Esophagus muscularis mucosa (tissue), 4 donors: Measurements from ENCODE around the gene MYL12B. TPM values are rescaled to one million over a fixed set of nuclear protein-coding genes. Genes with fewer than 3 reads are reported as not detected.

Experiments used
- DNase-seq: peaks from one replicate; pipeline ENCODE4 v3.0.0-alpha.2; 2017; ENCODE audit errors: extremely low spot score
- H3K27ac ChIP-seq, 4 donors: fragments of 200-600 bp; sonication (generic); replicated peaks in 1 of 4; 1 replicate in 3 of 4; 2 replicates in 1 of 4; pipeline ENCODE4 v1.5.1; 2016 to 2019; ENCODE audit warnings: mild to moderate bottlenecking in 1 of 4
- H3K27me3 ChIP-seq, 4 donors: fragments of 200-600 bp; sonication (generic); one replicate each; pipeline versions ENCODE4 v1.5.1 to v1.6.0; 2016 to 2019
- H3K36me3 ChIP-seq, 4 donors: fragments of 200-600 bp; sonication (generic); one replicate each; pipeline ENCODE4 v1.5.1; 2016 to 2019
- H3K4me1 ChIP-seq, 4 donors: fragments of 200-600 bp; sonication (generic); one replicate each; pipeline ENCODE4 v1.5.1; 2016 to 2019
- H3K4me3 ChIP-seq, 4 donors: fragments of 200-600 bp; sonication (generic); 1 replicate in 2 of 4; 2 replicates in 2 of 4; pipeline ENCODE4 v1.5.1; 2016 to 2019; ENCODE audit warnings: mild to moderate bottlenecking in 4 of 4, moderate library complexity in 1 of 4
- H3K9me3 ChIP-seq, 4 donors: fragments of 200-600 bp; sonication (generic); 1 replicate in 3 of 4; 2 replicates in 1 of 4; pipeline ENCODE4 v1.5.1; 2016 to 2019
- EP300 ChIP-seq: sonication (generic); formaldehyde crosslinking; IDR thresholded peaks from one replicate; pipeline ENCODE4 v1.6.1; 2017; ENCODE audit warnings: antibody characterized with exemption
- POLR2A ChIP-seq: fragments of 450-650 bp; IDR thresholded peaks from one replicate; pipeline ENCODE4 v1.6.1; 2017; ENCODE audit warnings: antibody characterized with exemption, moderate library complexity, mild to moderate bottlenecking, low read depth
- POLR2AphosphoS5 ChIP-seq, 2 donors: sonication (generic); formaldehyde crosslinking; IDR thresholded peaks; one replicate each; pipeline ENCODE4 v1.6.1; 2017; ENCODE audit warnings: antibody characterized with exemption in 2 of 2
- WGBS: methylation state at CpG from one replicate; pipeline ENCODE4 v1.1.5; 2018; 5-methylcytosine and 5-hydroxymethylcytosine counted together
- intact Hi-C: fragments of 100-400 bp; cut with DNase I; formaldehyde crosslinking; loops from one replicate; pipeline ENCODE4 v1.15.1; 2023
- total RNA-seq, 4 donors: library from RNA; depleted of rRNA; stranded (reverse); fragments of >200 nt; gene quantifications; one replicate each; pipeline versions ENCODE4 v1.1.0 to v1.2.1, GENCODE V29; 2016
- TF ChIP-seq, protein P1 (sequence below), 3 experiments: fragments of 200-600 bp in 2 of 3; fragments of 450-650 bp in 1 of 3; sonication (generic) in 2 of 3; IDR thresholded peaks; one replicate each; pipeline ENCODE4 v1.5.1; 2017 to 2019; ENCODE audit warnings: antibody characterized with exemption in 3 of 3, mild to moderate bottlenecking in 2 of 3, moderate library complexity in 1 of 3

Gene MYL12B
- total RNA-seq, 4 donors from 2014 or later, result 211 to 279 (median 244) TPM

GRCh38 chr18:3265564-3266033, 3.7 kb downstream of the MYL12B start:
- TF ChIP-seq POLR2A (no peak), POLR2AphosphoS5 (IDR thresholded peaks at IDR 0.05) (no peak), EP300 (no peak)
- TF ChIP-seq, protein P1, sequence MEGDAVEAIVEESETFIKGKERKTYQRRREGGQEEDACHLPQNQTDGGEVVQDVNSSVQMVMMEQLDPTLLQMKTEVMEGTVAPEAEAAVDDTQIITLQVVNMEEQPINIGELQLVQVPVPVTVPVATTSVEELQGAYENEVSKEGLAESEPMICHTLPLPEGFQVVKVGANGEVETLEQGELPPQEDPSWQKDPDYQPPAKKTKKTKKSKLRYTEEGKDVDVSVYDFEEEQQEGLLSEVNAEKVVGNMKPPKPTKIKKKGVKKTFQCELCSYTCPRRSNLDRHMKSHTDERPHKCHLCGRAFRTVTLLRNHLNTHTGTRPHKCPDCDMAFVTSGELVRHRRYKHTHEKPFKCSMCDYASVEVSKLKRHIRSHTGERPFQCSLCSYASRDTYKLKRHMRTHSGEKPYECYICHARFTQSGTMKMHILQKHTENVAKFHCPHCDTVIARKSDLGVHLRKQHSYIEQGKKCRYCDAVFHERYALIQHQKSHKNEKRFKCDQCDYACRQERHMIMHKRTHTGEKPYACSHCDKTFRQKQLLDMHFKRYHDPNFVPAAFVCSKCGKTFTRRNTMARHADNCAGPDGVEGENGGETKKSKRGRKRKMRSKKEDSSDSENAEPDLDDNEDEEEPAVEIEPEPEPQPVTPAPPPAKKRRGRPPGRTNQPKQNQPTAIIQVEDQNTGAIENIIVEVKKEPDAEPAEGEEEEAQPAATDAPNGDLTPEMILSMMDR (IDR thresholded peaks at IDR 0.05), result no peak
- peaks cover 66 to 83% (median 78%) of the 10 kb centered on the region in 4 donors for H3K4me1 ChIP-seq
- no peaks in the 10 kb centered on the region for H3K27me3 ChIP-seq
- H3K27ac ChIP-seq, result no peak overlapping the region
- no peaks in the 10 kb centered on the region for H3K36me3 ChIP-seq
- no peak overlapping the region for H3K4me3 ChIP-seq
- WGBS, result 67% methylated on average over 3 of the region's 3 CpGs
- no peaks in the 10 kb centered on the region for H3K9me3 ChIP-seq
- intact Hi-C loops, result no loop called here
- DNase-seq, result no peak

DNA sequence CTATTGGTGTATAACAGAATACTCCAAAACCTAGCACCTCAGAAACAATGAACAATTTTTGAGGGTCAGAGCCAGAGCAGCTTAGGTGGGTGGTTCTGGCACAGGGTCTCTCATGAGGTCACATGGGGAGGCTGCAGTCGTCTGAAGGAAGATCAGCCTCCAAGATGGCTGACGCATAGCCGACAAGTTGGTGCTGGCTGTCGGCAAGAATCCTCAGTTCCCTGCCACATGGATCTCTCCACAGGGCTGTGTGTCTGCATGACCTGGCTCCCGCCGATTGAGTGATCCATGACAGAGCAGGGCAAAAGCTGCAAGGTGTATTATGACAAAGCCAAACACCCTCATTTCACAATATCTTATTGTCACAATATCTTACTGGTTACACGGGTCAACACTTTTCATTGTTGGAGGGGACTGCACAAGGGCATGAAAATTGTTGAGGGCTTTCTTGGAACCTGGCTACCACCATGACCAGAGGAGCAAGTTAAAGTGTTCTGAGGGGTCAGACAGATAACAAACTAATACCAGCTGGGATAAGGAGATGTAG, 4.2 kb downstream of the MYL12B start:
- intact Hi-C loops, result no loop called here
- 53% methylated on average over 3 of the region's 7 CpGs for WGBS
- DNase-seq, result no peak
- Histone ChIP-seq H3K36me3 (no peaks in the 10 kb centered on the region), H3K9me3 (no peaks in the 10 kb centered on the region), H3K4me1 (peaks cover 67 to 82% (median 74%) of the 10 kb centered on the region in 4 donors), H3K27ac (no peak overlapping the region), H3K4me3 (no peak overlapping the region), H3K27me3 (no peaks in the 10 kb centered on the region)
- TF ChIP-seq EP300 (no peak), POLR2A (no peak)
- TF ChIP-seq, protein P1 (IDR thresholded peaks at IDR 0.05), result no peak

DNA sequence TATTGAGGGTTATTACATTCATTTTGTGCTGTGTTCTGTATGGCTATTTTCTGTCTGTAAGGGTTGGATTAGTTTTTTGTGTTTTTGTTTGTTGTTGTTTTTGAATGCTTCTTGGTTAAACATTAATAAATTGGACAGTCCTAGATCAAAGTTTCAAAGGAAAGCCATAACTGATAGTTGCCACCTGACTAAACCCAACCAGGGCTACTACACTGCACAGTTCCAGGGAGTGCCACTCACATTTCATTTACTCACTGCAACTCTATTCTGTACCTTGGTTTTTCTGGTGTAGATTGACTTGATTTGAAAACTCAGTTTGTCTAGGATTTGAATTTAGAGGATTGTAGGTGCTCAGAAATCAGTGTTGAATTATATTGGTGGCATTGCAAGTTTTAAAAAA, 6.4 kb downstream of the MYL12B start:
- Histone ChIP-seq H3K4me3 (no peak overlapping the region), H3K27ac (no peak overlapping the region), H3K9me3 (no peaks in the 10 kb centered on the region), H3K36me3 (peaks cover 0 to 6% (median 6%) of the 10 kb centered on the region in 4 donors), H3K4me1 (peaks cover 71 to 85% (median 78%) of the 10 kb centered on the region in 4 donors), H3K27me3 (no peaks in the 10 kb centered on the region)
- intact Hi-C loops, result no loop called here
- TF ChIP-seq, protein P1 (IDR thresholded peaks at IDR 0.05), result no peak
- TF ChIP-seq EP300 (no peak), POLR2AphosphoS5 (IDR thresholded peaks at IDR 0.05) (no peak), POLR2A (no peak)
- DNase-seq, result no peak

GRCh38 chr18:3269241-3269913, 7.4 kb downstream of the MYL12B start:
- Histone ChIP-seq H3K4me3 (no peak overlapping the region), H3K27ac (no peak overlapping the region), H3K36me3 (peaks cover 0 to 17% (median 14%) of the 10 kb centered on the region in 4 donors), H3K9me3 (no peaks in the 10 kb centered on the region), H3K4me1 (peaks cover 63 to 74% (median 68%) of the 10 kb centered on the region in 4 donors), H3K27me3 (no peaks in the 10 kb centered on the region)
- WGBS, result 69% methylated on average over 4 of the region's 4 CpGs
- intact Hi-C loops, result no loop called here
- no peak for DNase-seq
- TF ChIP-seq EP300, result no peak
- TF ChIP-seq, protein P1 (IDR thresholded peaks at IDR 0.05), result no peak
- no peak for TF ChIP-seq POLR2AphosphoS5 (IDR thresholded peaks at IDR 0.05)
- TF ChIP-seq POLR2A, result no peak

GRCh38 chr18:3269914-3270299, 8.0 kb downstream of the MYL12B start:
- intact Hi-C loops, result no loop called here
- Histone ChIP-seq H3K36me3 (peaks cover 2 to 22% (median 19%) of the 10 kb centered on the region in 4 donors), H3K4me3 (no peak overlapping the region), H3K4me1 (peaks cover 57 to 69% (median 62%) of the 10 kb centered on the region in 4 donors), H3K9me3 (no peaks in the 10 kb centered on the region), H3K27ac (no peak overlapping the region), H3K27me3 (no peaks in the 10 kb centered on the region)
- TF ChIP-seq EP300 (no peak), POLR2AphosphoS5 (IDR thresholded peaks at IDR 0.05) (no peak)
- TF ChIP-seq, protein P1 (IDR thresholded peaks at IDR 0.05), result no peak
- DNase-seq, result no peak
- 90% methylated on average over 1 of the region's 1 CpG for WGBS
